Measurements from ENCODE around the gene MORN1.

DNA sequence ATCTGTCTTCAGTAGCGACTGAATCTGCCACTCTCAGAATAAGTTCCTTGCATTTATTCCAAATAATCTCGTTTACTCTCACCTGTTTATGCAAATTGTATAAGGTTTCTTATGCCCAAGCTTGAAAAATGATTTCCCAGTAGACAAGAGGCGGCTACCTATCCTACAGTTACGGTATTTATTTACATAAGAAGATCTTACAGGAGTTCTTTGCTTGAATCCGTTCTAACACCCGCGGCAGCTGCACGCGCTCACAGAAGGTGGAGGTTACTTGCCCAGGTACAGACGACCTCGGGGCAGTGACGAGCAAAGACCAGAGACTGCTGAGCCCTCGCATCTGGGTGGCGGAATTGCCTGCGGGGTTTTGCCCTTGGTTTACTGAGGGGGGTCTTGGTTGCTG is 83.4 kb downstream of the MORN1 start:
- TF ChIP-seq, protein P1, sequence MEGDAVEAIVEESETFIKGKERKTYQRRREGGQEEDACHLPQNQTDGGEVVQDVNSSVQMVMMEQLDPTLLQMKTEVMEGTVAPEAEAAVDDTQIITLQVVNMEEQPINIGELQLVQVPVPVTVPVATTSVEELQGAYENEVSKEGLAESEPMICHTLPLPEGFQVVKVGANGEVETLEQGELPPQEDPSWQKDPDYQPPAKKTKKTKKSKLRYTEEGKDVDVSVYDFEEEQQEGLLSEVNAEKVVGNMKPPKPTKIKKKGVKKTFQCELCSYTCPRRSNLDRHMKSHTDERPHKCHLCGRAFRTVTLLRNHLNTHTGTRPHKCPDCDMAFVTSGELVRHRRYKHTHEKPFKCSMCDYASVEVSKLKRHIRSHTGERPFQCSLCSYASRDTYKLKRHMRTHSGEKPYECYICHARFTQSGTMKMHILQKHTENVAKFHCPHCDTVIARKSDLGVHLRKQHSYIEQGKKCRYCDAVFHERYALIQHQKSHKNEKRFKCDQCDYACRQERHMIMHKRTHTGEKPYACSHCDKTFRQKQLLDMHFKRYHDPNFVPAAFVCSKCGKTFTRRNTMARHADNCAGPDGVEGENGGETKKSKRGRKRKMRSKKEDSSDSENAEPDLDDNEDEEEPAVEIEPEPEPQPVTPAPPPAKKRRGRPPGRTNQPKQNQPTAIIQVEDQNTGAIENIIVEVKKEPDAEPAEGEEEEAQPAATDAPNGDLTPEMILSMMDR (IDR thresholded peaks at IDR 0.05; ENCODE audit: insufficient read depth, low read length) = no peak
- no peak for TF ChIP-seq POLR2AphosphoS5 (IDR thresholded peaks at IDR 0.05; ENCODE audit: low read depth)
- TF ChIP-seq, protein P2, sequence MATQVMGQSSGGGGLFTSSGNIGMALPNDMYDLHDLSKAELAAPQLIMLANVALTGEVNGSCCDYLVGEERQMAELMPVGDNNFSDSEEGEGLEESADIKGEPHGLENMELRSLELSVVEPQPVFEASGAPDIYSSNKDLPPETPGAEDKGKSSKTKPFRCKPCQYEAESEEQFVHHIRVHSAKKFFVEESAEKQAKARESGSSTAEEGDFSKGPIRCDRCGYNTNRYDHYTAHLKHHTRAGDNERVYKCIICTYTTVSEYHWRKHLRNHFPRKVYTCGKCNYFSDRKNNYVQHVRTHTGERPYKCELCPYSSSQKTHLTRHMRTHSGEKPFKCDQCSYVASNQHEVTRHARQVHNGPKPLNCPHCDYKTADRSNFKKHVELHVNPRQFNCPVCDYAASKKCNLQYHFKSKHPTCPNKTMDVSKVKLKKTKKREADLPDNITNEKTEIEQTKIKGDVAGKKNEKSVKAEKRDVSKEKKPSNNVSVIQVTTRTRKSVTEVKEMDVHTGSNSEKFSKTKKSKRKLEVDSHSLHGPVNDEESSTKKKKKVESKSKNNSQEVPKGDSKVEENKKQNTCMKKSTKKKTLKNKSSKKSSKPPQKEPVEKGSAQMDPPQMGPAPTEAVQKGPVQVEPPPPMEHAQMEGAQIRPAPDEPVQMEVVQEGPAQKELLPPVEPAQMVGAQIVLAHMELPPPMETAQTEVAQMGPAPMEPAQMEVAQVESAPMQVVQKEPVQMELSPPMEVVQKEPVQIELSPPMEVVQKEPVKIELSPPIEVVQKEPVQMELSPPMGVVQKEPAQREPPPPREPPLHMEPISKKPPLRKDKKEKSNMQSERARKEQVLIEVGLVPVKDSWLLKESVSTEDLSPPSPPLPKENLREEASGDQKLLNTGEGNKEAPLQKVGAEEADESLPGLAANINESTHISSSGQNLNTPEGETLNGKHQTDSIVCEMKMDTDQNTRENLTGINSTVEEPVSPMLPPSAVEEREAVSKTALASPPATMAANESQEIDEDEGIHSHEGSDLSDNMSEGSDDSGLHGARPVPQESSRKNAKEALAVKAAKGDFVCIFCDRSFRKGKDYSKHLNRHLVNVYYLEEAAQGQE (IDR thresholded peaks at IDR 0.05; ENCODE audit: insufficient replicate concordance, low read depth) = no peak

All from HL-60 (cell line).